ENCODE data around the gene OR7G1.

OR7G1 gene

GRCh38 chr19:9115307-9115813, at the start of gene OR7G1:
Gene OR7G1 (minus strand): TSS chr19:9115763. CDS start chr19:9115763, 0 bp downstream.
- DNase-seq: no peak

GRCh38 chr19:9165261-9165660, 49.7 kb upstream of the OR7G1 start:
- no peak for DNase-seq

- DNase-seq: no peak
These were observed 45.9 kb upstream of the OR7G1 start for GRCh38 chr19:9161427-9161826.

- no peak for DNase-seq
These were observed 44.3 kb upstream of the OR7G1 start for GRCh38 chr19:9159891-9160290.

GRCh38 chr19:9156304-9156703, 40.7 kb upstream of the OR7G1 start:
- no peak for DNase-seq

- DNase-seq: no peak
These were observed 40.0 kb upstream of the OR7G1 start for GRCh38 chr19:9155591-9155990.

GRCh38 chr19:9151367-9151766, 35.8 kb upstream of the OR7G1 start:
- DNase-seq: no peak

- no peak for DNase-seq
These were observed 35.1 kb upstream of the OR7G1 start for GRCh38 chr19:9150650-9151049.

GRCh38 chr19:9149997-9150396, 34.4 kb upstream of the OR7G1 start:
- DNase-seq: no peak

GRCh38 chr19:9148697-9149096, 33.1 kb upstream of the OR7G1 start:
- DNase-seq: no peak

GRCh38 chr19:9146882-9147281, 31.3 kb upstream of the OR7G1 start:
- DNase-seq: no peak

GRCh38 chr19:9144920-9145319, 29.4 kb upstream of the OR7G1 start:
- DNase-seq: no peak

- DNase-seq: peak; percentile 81
These were observed 24.8 kb upstream of the OR7G1 start, which contains the start of gene ZNF317 for GRCh38 chr19:9140159-9140874. Gene ZNF317 (plus strand): TSS chr19:9140397. CDS start chr19:9156017, 15,620 bp downstream.

GRCh38 chr19:9139609-9140158, 24.1 kb upstream of the OR7G1 start:
- DNase-seq: no peak

- no peak for DNase-seq
These were observed 16.9 kb upstream of the OR7G1 start for GRCh38 chr19:9132422-9132821.

GRCh38 chr19:9130965-9131364, 15.4 kb upstream of the OR7G1 start:
- DNase-seq: no peak

- DNase-seq: no peak
These were observed 12.6 kb upstream of the OR7G1 start for GRCh38 chr19:9128171-9128570.

- DNase-seq: no peak
These were observed 11.4 kb upstream of the OR7G1 start, which contains the start of gene OR7G3 for GRCh38 chr19:9126900-9127405. Gene OR7G3 (minus strand): TSS chr19:9126950. CDS start chr19:9126950, 0 bp downstream.

GRCh38 chr19:9116547-9116946, 984 bp upstream of the OR7G1 start:
- DNase-seq: no peak

GRCh38 chr19:9109959-9110358, 5.6 kb downstream of the OR7G1 start:
- no peak for DNase-seq

- no peak for DNase-seq
These were observed 8.2 kb downstream of the OR7G1 start, which contains the start of gene OR7G2 for GRCh38 chr19:9107375-9107774. Gene OR7G2 (minus strand): TSS chr19:9107475. CDS start chr19:9103243, 4,232 bp downstream.

- no peak for DNase-seq
These were observed 28.8 kb downstream of the OR7G1 start, which contains the start of gene OR1M1 for GRCh38 chr19:9086761-9087160. Gene OR1M1 (plus strand): TSS chr19:9087061. CDS start chr19:9093245, 6,184 bp downstream.

GRCh38 chr19:9078651-9079050, 36.9 kb downstream of the OR7G1 start:
- DNase-seq: no peak

GRCh38 chr19:9076901-9077300, 38.7 kb downstream of the OR7G1 start:
- DNase-seq: no peak

All from NCI-H510A (cell line).